Mammary epithelial cell (primary cell): ENCODE results near the gene NRG3.

Source experiments
- CTCF ChIP-seq, 2 donors: IDR thresholded peaks in 1 of 2; conservative IDR thresholded peaks in 1 of 2; 2 replicates each; pipeline ENCODE4 v1.5.1; 2011 to 2012; ENCODE audit warnings: inconsistent platforms in 2 of 2, low read length in 2 of 2, mild to moderate bottlenecking in 2 of 2, control low read depth in 1 of 2, low read depth in 1 of 2; ENCODE audit not compliant: insufficient read depth in 1 of 2; ENCODE audit errors: extremely low read depth in 1 of 2
- EZH2 ChIP-seq: IDR thresholded peaks from 2 replicates; pipeline ENCODE4 v1.6.1; 2012; ENCODE audit warnings: low read length, inconsistent platforms, borderline replicate concordance

- no peak for TF ChIP-seq CTCF (conservative IDR thresholded peaks at IDR 0.05 in 1 of 2, IDR thresholded peaks at IDR 0.05 in 1 of 2; ENCODE audit: extremely low read depth in 1 of 2, insufficient read depth in 1 of 2, low read depth in 1 of 2, low read length in 2 of 2)
- no peak for TF ChIP-seq EZH2
Measured at GRCh38 chr10:82221056-82221455, 346.1 kb downstream of the NRG3 start.
